GM12891 (cell line): ENCODE data around the gene EIF2S2.

ENCODE experiments used
- PAX5 ChIP-seq: IDR thresholded peaks from 2 replicates; pipeline ENCODE4 v1.6.1; 2011; ENCODE audit warnings: low read length, moderate library complexity, mild to moderate bottlenecking; ENCODE audit not compliant: insufficient read depth, severe bottlenecking
- POLR2A ChIP-seq: IDR thresholded peaks from 2 replicates; pipeline ENCODE4 v1.6.1; 2011; ENCODE audit warnings: low read depth, low read length, control low read depth
- POLR2AphosphoS5 ChIP-seq: IDR thresholded peaks from 2 replicates; pipeline ENCODE4 v1.6.1; 2011; ENCODE audit warnings: low read depth, low read length, control low read depth
- TAF1 ChIP-seq: IDR thresholded peaks from 2 replicates; pipeline ENCODE4 v1.6.1; 2011; ENCODE audit warnings: low read depth, low read length, control low read depth

GRCh38 chr20:34085544-34086040 lies 26.5 kb downstream of the EIF2S2 start:
- TF ChIP-seq POLR2A, result no peak
- TF ChIP-seq POLR2AphosphoS5, result no peak
- no peak for TF ChIP-seq TAF1
- no peak for TF ChIP-seq PAX5
